Suprapubic skin (tissue), 4 donors: ENCODE data around the gene PPP2R2C. TPM values are rescaled to one million over a fixed set of nuclear protein-coding genes. Genes with fewer than 3 reads are reported as not detected.

Experiments
- DNase-seq, 2 donors: peaks; one replicate each; pipeline ENCODE4 v3.0.0-alpha.2; 2019; ENCODE audit warnings: low spot score in 2 of 2
- H3K27ac ChIP-seq: fragments of 200-600 bp; sonication (generic); one replicate; pipeline ENCODE4 v1.5.1; 2019
- H3K27me3 ChIP-seq: fragments of 200-600 bp; sonication (generic); one replicate; pipeline ENCODE4 v1.5.1; 2019
- H3K36me3 ChIP-seq: fragments of 200-600 bp; sonication (generic); one replicate; pipeline ENCODE4 v1.5.1; 2019
- H3K4me1 ChIP-seq: fragments of 200-600 bp; sonication (generic); one replicate; pipeline ENCODE4 v1.5.1; 2019
- H3K4me3 ChIP-seq: fragments of 200-600 bp; sonication (generic); one replicate; pipeline ENCODE4 v1.5.1; 2019; ENCODE audit warnings: mild to moderate bottlenecking
- H3K9me3 ChIP-seq: fragments of 200-600 bp; sonication (generic); one replicate; pipeline ENCODE4 v1.5.1; 2019
- CTCF ChIP-seq, 2 donors: fragments of 200-600 bp in 1 of 2; fragments of 450-650 bp in 1 of 2; sonication (generic) in 1 of 2; IDR thresholded peaks; one replicate each; pipeline ENCODE4 v1.5.1; 2016 to 2019; ENCODE audit warnings: antibody characterized with exemption in 2 of 2, mild to moderate bottlenecking in 1 of 2, moderate library complexity in 1 of 2
- EP300 ChIP-seq: sonication (generic); formaldehyde crosslinking; IDR thresholded peaks from one replicate; pipeline ENCODE4 v1.6.1; 2017; ENCODE audit warnings: antibody characterized with exemption
- POLR2A ChIP-seq, 2 donors: fragments of 450-650 bp; IDR thresholded peaks; one replicate each; pipeline ENCODE4 v1.6.1; 2017; ENCODE audit warnings: antibody characterized with exemption in 2 of 2, mild to moderate bottlenecking in 2 of 2, moderate library complexity in 2 of 2
- POLR2AphosphoS5 ChIP-seq, 3 donors: sonication (generic); formaldehyde crosslinking; IDR thresholded peaks; one replicate each; pipeline ENCODE4 v1.6.1; 2017; ENCODE audit warnings: antibody characterized with exemption in 3 of 3
- WGBS: methylation state at CpG from one replicate; pipeline ENCODE4 v1.1.5; 2018; 5-methylcytosine and 5-hydroxymethylcytosine counted together
- total RNA-seq, 4 donors: library from RNA; depleted of rRNA; stranded (reverse); fragments of >200 nt; gene quantifications; one replicate each; pipeline ENCODE4 v1.1.0, GENCODE V29; 2016

Gene PPP2R2C
- total RNA-seq, 4 donors from 2014 or later = 42.5 to 81.5 (median 61.0) TPM

GRCh38 chr4:6299875-6300274 is 172.5 kb downstream of the PPP2R2C start:
- Histone ChIP-seq H3K4me3 (no peak overlapping the region), H3K4me1 (no peaks in the 10 kb centered on the region), H3K27me3 (no peaks in the 10 kb centered on the region), H3K36me3 (peaks cover 83% of the 10 kb centered on the region), H3K27ac (no peak overlapping the region), H3K9me3 (no peaks in the 10 kb centered on the region)
- TF ChIP-seq CTCF (IDR thresholded peaks at IDR 0.05) (no peak), POLR2AphosphoS5 (IDR thresholded peaks at IDR 0.05) (no peak), EP300 (no peak)
- 86% methylated on average over 8 of the region's 12 CpGs for WGBS
- DNase-seq = no peak

GRCh38 chr4:6298852-6299251 is 173.6 kb downstream of the PPP2R2C start:
- no peaks in the 10 kb centered on the region for H3K27me3 ChIP-seq
- DNase-seq = no peak
- H3K27ac ChIP-seq = no peak overlapping the region
- H3K36me3 ChIP-seq = peaks cover 82% of the 10 kb centered on the region
- no peaks in the 10 kb centered on the region for H3K9me3 ChIP-seq
- no peak overlapping the region for H3K4me3 ChIP-seq
- no peaks in the 10 kb centered on the region for H3K4me1 ChIP-seq
- TF ChIP-seq EP300 = no peak
- TF ChIP-seq POLR2A (IDR thresholded peaks at IDR 0.05) = no peak
- no peak for TF ChIP-seq POLR2AphosphoS5 (IDR thresholded peaks at IDR 0.05)
- no peak for TF ChIP-seq CTCF (IDR thresholded peaks at IDR 0.05)
- WGBS = 89% methylated on average over 3 of the region's 6 CpGs

- no peaks in the 10 kb centered on the region for H3K9me3 ChIP-seq
- 77% methylated on average over 13 of the region's 13 CpGs for WGBS
- H3K36me3 ChIP-seq = peaks cover 82% of the 10 kb centered on the region
- H3K27ac ChIP-seq = no peak overlapping the region
- TF ChIP-seq POLR2A (IDR thresholded peaks at IDR 0.05) = no peak
- TF ChIP-seq POLR2AphosphoS5 (IDR thresholded peaks at IDR 0.05) = no peak
- TF ChIP-seq EP300 = no peak
- no peak for TF ChIP-seq CTCF (IDR thresholded peaks at IDR 0.05)
- no peak for DNase-seq
- H3K27me3 ChIP-seq = no peaks in the 10 kb centered on the region
- H3K4me3 ChIP-seq = no peak overlapping the region
- no peaks in the 10 kb centered on the region for H3K4me1 ChIP-seq
These were observed 174.4 kb downstream of the PPP2R2C start for GRCh38 chr4:6298035-6298434.

GRCh38 chr4:6297266-6297815 is 175.1 kb downstream of the PPP2R2C start:
- no peak for DNase-seq
- no peaks in the 10 kb centered on the region for H3K27me3 ChIP-seq
- 87% methylated on average over 15 of the region's 15 CpGs for WGBS
- H3K27ac ChIP-seq = no peak overlapping the region
- TF ChIP-seq EP300 (no peak), POLR2AphosphoS5 (IDR thresholded peaks at IDR 0.05) (no peak), POLR2A (IDR thresholded peaks at IDR 0.05) (no peak), CTCF (IDR thresholded peaks at IDR 0.05) (no peak)
- no peaks in the 10 kb centered on the region for H3K4me1 ChIP-seq
- H3K9me3 ChIP-seq = no peaks in the 10 kb centered on the region
- H3K4me3 ChIP-seq = no peak overlapping the region
- peaks cover 82% of the 10 kb centered on the region for H3K36me3 ChIP-seq

GRCh38 chr4:6296026-6296425 is 176.4 kb downstream of the PPP2R2C start:
- no peak for TF ChIP-seq CTCF (IDR thresholded peaks at IDR 0.05)
- no peak for TF ChIP-seq POLR2A (IDR thresholded peaks at IDR 0.05)
- no peak for TF ChIP-seq POLR2AphosphoS5 (IDR thresholded peaks at IDR 0.05)
- no peak for TF ChIP-seq EP300
- no peak overlapping the region for H3K27ac ChIP-seq
- DNase-seq = no peak
- whole genome bisulfite sequencing = 97% methylated on average over 6 of the region's 9 CpGs
- H3K4me1 ChIP-seq = no peaks in the 10 kb centered on the region
- H3K36me3 ChIP-seq = peaks cover 79% of the 10 kb centered on the region
- no peaks in the 10 kb centered on the region for H3K27me3 ChIP-seq
- H3K9me3 ChIP-seq = no peaks in the 10 kb centered on the region
- no peak overlapping the region for H3K4me3 ChIP-seq
